A204.1 (cell line): ENCODE results near the gene SLC39A13.

Experiments used
- FAIRE-seq: peaks from 2 replicates; lab custom pipeline; 2012; peaks lifted over from hg19 to GRCh38; lab: Jason Lieb, UNC

SLC39A13 gene

GRCh38 chr11:47387944-47388696, 20.3 kb upstream of the SLC39A13 start:
- no peak for FAIRE-seq

- no peak for FAIRE-seq
These were observed 19.5 kb upstream of the SLC39A13 start for GRCh38 chr11:47388697-47389576.

- FAIRE-seq: no peak
These were observed 18.6 kb upstream of the SLC39A13 start for GRCh38 chr11:47389577-47390421.

GRCh38 chr11:47390422-47390760, 18.0 kb upstream of the SLC39A13 start:
- no peak for FAIRE-seq

- FAIRE-seq: no peak
These were observed 17.3 kb upstream of the SLC39A13 start for GRCh38 chr11:47391077-47391583.

GRCh38 chr11:47391711-47392432, 16.5 kb upstream of the SLC39A13 start:
- FAIRE-seq: no peak

- no peak for FAIRE-seq
These were observed 15.7 kb upstream of the SLC39A13 start for GRCh38 chr11:47392546-47393162.

GRCh38 chr11:47393163-47394049, 15.0 kb upstream of the SLC39A13 start:
- no peak for FAIRE-seq

- FAIRE-seq: no peak
These were observed 14.4 kb upstream of the SLC39A13 start for GRCh38 chr11:47394050-47394321.

GRCh38 chr11:47394322-47395222, 13.8 kb upstream of the SLC39A13 start:
- no peak for FAIRE-seq

GRCh38 chr11:47395223-47396048, 13.0 kb upstream of the SLC39A13 start:
- no peak for FAIRE-seq

GRCh38 chr11:47396049-47396320, 12.4 kb upstream of the SLC39A13 start:
- FAIRE-seq: no peak

GRCh38 chr11:47398011-47398410, 10.4 kb upstream of the SLC39A13 start:
- no peak for FAIRE-seq

GRCh38 chr11:47398551-47398950, 9.8 kb upstream of the SLC39A13 start:
- FAIRE-seq: no peak

- FAIRE-seq: no peak
These were observed 8.3 kb upstream of the SLC39A13 start for GRCh38 chr11:47399860-47400767.

GRCh38 chr11:47400768-47401279, 7.6 kb upstream of the SLC39A13 start:
- FAIRE-seq: no peak

GRCh38 chr11:47403135-47403534, 5.3 kb upstream of the SLC39A13 start:
- FAIRE-seq: no peak
